Neutrophil (primary cell): Measurements from ENCODE around the gene VPS37C.

Experiments
- H3K27ac ChIP-seq: fragments of 200-600 bp; sonication (generic); 2 replicates; pipeline ENCODE4 v1.5.1; 2016; ENCODE audit warnings: mild to moderate bottlenecking, moderate library complexity
- H3K27me3 ChIP-seq: fragments of 200-600 bp; sonication (generic); 2 replicates; pipeline ENCODE4 v1.6.0; 2016; ENCODE audit warnings: mild to moderate bottlenecking
- H3K36me3 ChIP-seq: fragments of 200-600 bp; sonication (generic); 2 replicates; pipeline ENCODE4 v1.5.1; 2017
- H3K4me1 ChIP-seq, 2 experiments: fragments of 200-600 bp in 1 of 2; sonication (generic) in 1 of 2; 1 replicate in 1 of 2; 2 replicates in 1 of 2; pipeline versions ENCODE4 v1.5.1 to v1.6.1; 2013 to 2016; ENCODE audit warnings: low read depth in 1 of 2, low read length in 1 of 2, mild to moderate bottlenecking in 1 of 2, moderate library complexity in 1 of 2; ENCODE audit not compliant: control insufficient read depth in 1 of 2, insufficient read depth in 1 of 2
- H3K4me3 ChIP-seq, 2 experiments: fragments of 200-600 bp in 1 of 2; sonication (generic) in 1 of 2; 1 replicate in 1 of 2; 2 replicates in 1 of 2; pipeline ENCODE4 v1.5.1; 2013 to 2016; ENCODE audit warnings: low read depth in 1 of 2, low read length in 1 of 2, mild to moderate bottlenecking in 1 of 2, moderate library complexity in 1 of 2
- H3K9me3 ChIP-seq: fragments of 200-600 bp; sonication (generic); 2 replicates; pipeline ENCODE4 v1.5.1; 2016
- CTCF ChIP-seq: fragments of 200-600 bp; sonication (generic); IDR thresholded peaks from 2 replicates; pipeline ENCODE4 v1.5.1; 2016; ENCODE audit warnings: antibody characterized with exemption

VPS37C gene

GRCh38 chr11:61198948-61199523 is 37.8 kb upstream of the VPS37C start:
- peaks cover 8% of the 10 kb centered on the region for H3K27me3 ChIP-seq
- TF ChIP-seq CTCF: no peak
- H3K36me3 ChIP-seq: no peaks in the 10 kb centered on the region
- no peak overlapping the region for H3K27ac ChIP-seq
- H3K9me3 ChIP-seq: no peaks in the 10 kb centered on the region
- H3K4me3 ChIP-seq: no peak overlapping the region
- H3K4me1 ChIP-seq: no peaks in the 10 kb centered on the region

- Histone ChIP-seq H3K9me3 (no peaks in the 10 kb centered on the region), H3K4me1 (no peaks in the 10 kb centered on the region), H3K36me3 (no peaks in the 10 kb centered on the region), H3K27ac (no peak overlapping the region), H3K4me3 (no peak overlapping the region), H3K27me3 (peaks cover 13% of the 10 kb centered on the region)
- no peak for TF ChIP-seq CTCF
Observed at GRCh38 chr11:61198361-61198760, 37.1 kb upstream of the VPS37C start.

- Histone ChIP-seq H3K27ac (no peak overlapping the region), H3K4me3 (no peak overlapping the region), H3K36me3 (no peaks in the 10 kb centered on the region), H3K4me1 (no peaks in the 10 kb centered on the region), H3K9me3 (no peaks in the 10 kb centered on the region), H3K27me3 (peaks cover 7% of the 10 kb centered on the region)
- TF ChIP-seq CTCF: no peak
Observed at GRCh38 chr11:61195719-61196118, 34.5 kb upstream of the VPS37C start.

GRCh38 chr11:61194981-61195695 is 33.9 kb upstream of the VPS37C start:
- no peak overlapping the region for H3K27ac ChIP-seq
- peaks cover 7% of the 10 kb centered on the region for H3K27me3 ChIP-seq
- no peak for TF ChIP-seq CTCF
- H3K9me3 ChIP-seq: no peaks in the 10 kb centered on the region
- H3K36me3 ChIP-seq: no peaks in the 10 kb centered on the region
- no peak overlapping the region for H3K4me3 ChIP-seq
- H3K4me1 ChIP-seq: no peaks in the 10 kb centered on the region

- TF ChIP-seq CTCF: no peak
- Histone ChIP-seq H3K27ac (no peak overlapping the region), H3K36me3 (no peaks in the 10 kb centered on the region), H3K9me3 (no peaks in the 10 kb centered on the region), H3K4me1 (no peaks in the 10 kb centered on the region), H3K27me3 (peaks cover 7% of the 10 kb centered on the region), H3K4me3 (no peak overlapping the region)
Observed at GRCh38 chr11:61194169-61194671, 33.0 kb upstream of the VPS37C start.
